Prostate gland (tissue), 2 donors: ENCODE measurements around the gene KCNQ1.

Source experiments
- POLR2A ChIP-seq: fragments of 450-650 bp; IDR thresholded peaks from one replicate; pipeline ENCODE4 v1.6.1; 2016; ENCODE audit warnings: antibody characterized with exemption, mild to moderate bottlenecking
- POLR2AphosphoS5 ChIP-seq: sonication (generic); formaldehyde crosslinking; IDR thresholded peaks from one replicate; pipeline ENCODE4 v1.6.1; 2017; ENCODE audit warnings: antibody characterized with exemption
- TF ChIP-seq, protein P1 (sequence below), 4 experiments: fragments of 200-600 bp in 2 of 4; fragments of 450-650 bp in 2 of 4; sonication (generic) in 2 of 4; IDR thresholded peaks; 1 replicate in 3 of 4; 2 replicates in 1 of 4; pipeline ENCODE4 v1.5.1; 2016 to 2019; ENCODE audit warnings: antibody characterized with exemption in 4 of 4, mild to moderate bottlenecking in 2 of 4, moderate library complexity in 2 of 4

DNA sequence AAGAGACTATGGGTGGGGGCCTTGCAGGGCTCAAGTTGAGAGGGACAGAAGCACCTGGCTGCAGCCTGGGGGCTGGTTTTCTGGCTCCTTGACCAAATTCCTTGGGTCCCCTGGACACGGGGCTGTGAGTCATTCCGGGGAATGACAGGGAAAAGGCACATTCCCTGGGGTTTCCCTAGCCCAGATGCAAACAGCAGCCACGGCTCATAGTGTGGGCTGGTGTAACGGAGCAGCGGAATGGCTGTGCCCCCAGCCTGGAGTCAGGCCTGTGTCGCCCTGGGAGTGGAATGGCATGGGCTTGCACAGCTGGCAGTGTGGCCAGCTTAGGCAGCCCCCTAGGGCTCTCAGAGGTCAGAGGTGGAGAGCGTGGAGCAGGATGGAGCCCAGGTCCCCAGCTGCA, 332.6 kb downstream of the KCNQ1 start:
- TF ChIP-seq, protein P1, sequence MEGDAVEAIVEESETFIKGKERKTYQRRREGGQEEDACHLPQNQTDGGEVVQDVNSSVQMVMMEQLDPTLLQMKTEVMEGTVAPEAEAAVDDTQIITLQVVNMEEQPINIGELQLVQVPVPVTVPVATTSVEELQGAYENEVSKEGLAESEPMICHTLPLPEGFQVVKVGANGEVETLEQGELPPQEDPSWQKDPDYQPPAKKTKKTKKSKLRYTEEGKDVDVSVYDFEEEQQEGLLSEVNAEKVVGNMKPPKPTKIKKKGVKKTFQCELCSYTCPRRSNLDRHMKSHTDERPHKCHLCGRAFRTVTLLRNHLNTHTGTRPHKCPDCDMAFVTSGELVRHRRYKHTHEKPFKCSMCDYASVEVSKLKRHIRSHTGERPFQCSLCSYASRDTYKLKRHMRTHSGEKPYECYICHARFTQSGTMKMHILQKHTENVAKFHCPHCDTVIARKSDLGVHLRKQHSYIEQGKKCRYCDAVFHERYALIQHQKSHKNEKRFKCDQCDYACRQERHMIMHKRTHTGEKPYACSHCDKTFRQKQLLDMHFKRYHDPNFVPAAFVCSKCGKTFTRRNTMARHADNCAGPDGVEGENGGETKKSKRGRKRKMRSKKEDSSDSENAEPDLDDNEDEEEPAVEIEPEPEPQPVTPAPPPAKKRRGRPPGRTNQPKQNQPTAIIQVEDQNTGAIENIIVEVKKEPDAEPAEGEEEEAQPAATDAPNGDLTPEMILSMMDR (IDR thresholded peaks at IDR 0.05): no peak
- TF ChIP-seq POLR2A: no peak
- TF ChIP-seq POLR2AphosphoS5: no peak
